Measurements from ENCODE around the gene BMAL2.
A peak's percentile ranks its signal among the peaks of the same experiment; 100 is the strongest.

Gene BMAL2

DNA sequence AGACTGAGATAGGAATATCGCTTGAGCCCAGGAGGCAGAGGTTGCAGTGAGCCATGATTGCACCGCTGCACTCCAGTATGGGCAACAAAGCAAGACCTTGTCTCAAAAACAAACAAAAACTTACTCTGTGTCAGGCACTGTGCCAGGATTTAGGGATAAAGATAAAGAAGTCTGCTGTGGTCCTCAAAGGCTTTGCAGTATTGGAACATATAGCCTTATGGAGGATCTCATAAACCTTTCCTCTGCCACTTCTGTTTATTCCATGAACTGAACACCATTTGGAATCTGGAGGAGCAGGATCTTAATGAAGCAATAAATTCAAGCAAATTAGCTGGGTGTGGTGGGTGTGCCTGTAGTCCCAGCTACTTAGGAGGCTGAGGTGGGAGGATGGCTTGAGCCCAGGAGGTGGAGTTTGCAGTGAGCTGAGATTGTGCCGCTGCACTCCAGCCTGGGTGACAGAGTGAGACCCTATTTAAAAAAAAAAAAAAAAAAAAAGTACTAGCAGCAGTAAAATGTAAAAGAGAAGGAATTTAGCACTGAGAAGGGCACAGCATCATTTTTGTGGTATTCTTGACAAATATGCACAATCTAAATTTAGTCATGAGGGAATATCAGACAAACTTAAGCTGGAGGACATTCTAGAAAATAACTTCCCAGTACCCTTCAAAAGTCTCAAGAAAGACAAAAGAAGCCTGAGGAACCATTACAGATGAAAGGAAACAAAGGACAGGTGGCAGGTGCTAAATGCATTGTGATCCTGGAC lies 27.1 kb downstream of the BMAL2 start:
- no peak for DNase-seq (ENCODE audit: low spot score)

DNA sequence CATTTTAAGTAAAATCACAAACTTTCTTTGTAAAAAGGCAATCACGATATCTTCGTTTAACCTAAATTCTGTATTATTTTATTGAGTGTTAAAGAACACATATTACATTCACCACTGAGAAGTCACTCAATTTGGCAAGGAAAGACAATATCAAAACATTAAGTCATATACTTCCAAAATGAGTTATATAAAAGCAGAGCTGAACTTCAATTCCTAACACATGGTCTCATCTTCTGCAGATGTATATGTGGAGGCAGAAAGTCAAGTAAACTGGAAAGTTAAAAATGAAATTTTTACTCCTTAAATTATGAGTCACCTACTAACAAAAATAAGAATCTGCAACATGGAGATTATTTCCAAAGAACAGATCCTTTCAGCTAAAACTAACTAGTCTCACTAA lies 28.7 kb downstream of the BMAL2 start:
- no peak for DNase-seq (ENCODE audit: low spot score)

DNA sequence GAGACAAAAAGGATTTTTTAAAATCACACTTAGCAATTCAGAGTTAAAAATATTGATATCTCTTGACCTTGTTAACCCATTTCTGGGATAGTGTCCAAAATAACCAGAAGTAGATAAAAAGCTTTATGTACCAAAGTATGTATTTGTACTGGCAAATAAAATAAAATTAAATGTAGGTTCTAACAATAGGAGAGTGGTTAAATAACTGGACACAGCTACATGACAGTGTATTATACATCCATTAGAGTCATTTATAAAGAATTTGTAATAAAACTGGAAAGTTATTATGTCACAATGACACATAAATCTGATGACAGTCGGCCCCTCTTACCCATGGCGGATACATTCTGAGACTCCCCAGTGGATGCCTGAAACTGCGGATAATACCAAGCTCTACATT lies 34.0 kb downstream of the BMAL2 start:
- DNase-seq (ENCODE audit: low spot score): no peak

DNA sequence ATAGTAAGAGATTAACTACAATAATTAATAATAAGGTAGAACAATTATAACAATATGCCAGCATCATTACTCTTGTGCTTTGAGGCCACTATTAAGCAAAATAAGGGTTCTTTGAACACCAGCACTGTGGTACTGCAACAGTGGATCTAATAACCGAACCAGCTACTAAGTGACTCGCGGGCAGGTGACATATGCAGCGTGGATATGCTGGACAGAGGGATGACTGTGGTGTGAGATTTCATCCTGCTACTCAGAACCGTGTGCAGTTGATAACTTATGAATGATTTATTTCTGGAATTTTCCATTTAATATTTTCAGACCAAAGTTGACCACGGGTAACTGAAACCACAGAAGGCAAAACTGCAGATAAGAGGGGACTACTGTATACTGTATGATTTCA lies 34.4 kb downstream of the BMAL2 start:
- no peak for DNase-seq (ENCODE audit: low spot score)

DNA sequence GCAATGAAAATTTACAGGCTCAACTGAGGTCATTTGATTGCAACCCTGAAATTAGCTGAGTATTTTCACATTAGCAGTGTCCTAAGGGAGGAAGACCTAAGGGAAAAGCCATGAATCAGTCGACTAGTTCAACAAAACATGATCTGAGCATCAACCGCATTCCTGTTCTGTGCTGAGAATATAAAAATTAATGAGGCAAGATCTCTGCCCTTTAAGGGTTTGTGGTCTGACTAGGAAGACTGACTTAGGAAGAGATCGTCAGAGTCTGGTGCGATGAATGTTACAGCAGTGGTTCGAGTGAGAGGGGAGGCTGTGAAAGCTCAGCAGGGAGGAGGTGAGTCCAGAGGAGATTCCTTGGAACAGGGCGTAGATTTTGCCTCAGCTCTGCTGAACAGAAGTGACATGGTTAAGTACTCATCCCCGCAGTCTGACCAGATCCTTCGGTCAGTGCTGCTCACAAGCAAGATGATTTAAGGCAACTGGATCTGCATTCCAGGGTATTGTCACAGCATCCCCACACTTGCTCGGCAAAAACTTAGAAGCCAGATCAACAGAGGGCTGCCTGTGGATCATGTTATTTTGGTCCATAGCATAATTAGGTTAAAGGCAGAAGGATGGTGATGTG lies 49.6 kb downstream of the BMAL2 start:
- DNase-seq (ENCODE audit: low spot score): peak; percentile 13

All from GM03348 (cell line).